NCI-H82 treated with DMSO at 0.1 percent for 48 hours (cell line): ENCODE data around the gene VAMP1.

Experiments used
- DNase-seq: peaks from one replicate; lab custom pipeline; 2025; ENCODE audit not compliant: unreplicated experiment; lab: John Stamatoyannopoulos, UW

The VAMP1 gene

DNA sequence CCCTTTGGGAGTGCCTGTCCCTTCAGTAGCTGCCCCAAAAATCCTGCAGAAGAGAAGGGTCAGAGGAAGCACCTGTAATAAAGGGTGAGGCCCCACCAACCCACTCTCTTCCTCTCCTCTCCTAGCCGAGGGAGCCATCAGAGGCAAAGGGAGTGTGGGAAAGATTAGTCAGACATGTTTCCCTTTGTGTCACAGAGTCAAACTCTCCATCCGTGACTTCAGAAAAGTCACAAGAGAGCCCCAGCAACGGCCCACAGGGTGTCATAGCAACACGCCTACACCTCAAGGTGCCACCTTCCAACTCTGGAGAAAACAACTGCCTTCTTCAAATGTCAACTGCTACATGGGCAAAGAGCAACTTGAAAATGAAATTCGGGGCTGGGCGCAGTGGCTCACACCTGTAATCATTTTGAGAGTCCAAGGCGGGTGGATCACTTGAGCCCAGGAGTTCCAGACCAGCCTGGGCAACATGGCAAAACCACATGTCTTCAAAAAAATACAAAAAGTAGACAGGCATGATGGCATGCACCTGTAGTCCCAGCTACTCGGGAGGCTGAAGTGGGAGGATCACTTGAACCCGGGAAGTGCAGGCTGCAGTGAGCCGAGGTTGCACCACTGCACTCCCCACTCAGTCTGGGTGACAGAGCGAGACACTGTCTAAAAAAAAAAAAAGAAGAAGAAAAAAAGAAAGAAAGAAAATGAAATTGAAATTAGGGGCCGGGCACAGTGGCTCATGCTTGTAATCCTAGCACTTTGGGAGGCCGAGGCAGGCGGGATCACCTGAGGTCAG lies 43.4 kb downstream of the VAMP1 start:
- DNase-seq: no peak

DNA sequence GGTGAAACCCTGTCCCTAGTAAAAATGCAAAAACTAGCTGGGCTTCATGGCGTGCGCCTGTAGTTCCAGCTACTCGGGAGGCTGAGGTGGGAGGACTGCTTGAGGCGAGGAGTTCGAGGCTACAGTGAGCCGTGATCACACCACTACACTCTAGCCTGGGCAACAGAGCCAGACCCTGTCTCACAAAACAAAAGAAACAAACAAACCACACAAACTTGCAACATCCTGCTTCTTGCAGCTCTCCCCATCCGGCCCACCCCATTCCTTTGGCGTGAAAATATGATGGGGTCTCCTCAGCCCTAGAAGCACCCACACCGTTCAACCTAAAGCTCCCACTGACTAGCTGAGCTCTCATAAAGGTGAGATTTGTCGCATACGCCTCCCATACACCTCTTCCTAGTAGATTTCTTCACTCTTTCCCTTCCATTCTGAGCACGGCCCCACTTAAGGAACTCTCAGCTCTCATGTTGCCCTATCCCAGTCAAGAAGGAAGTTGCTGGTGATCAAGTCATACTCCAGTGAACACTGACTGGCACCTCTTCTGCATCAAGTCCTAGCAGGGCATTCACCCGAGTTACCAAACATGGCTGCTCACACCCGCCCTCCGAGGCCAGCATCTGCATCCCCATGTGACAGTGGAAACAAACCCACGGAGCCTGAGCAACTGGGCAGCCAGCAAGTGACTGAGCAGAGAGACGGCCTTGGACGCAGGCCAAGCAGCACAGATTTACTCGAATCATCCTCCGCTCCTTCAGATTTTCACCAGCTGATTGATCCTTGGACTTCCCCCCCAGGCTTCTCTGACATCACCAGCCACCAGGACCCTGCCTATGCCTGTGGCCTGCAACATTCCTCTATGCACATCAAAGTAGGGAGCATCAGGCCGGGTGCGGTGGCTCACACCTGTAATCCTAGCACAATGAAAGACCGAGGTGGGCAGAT lies 44.6 kb downstream of the VAMP1 start:
- DNase-seq: no peak

DNA sequence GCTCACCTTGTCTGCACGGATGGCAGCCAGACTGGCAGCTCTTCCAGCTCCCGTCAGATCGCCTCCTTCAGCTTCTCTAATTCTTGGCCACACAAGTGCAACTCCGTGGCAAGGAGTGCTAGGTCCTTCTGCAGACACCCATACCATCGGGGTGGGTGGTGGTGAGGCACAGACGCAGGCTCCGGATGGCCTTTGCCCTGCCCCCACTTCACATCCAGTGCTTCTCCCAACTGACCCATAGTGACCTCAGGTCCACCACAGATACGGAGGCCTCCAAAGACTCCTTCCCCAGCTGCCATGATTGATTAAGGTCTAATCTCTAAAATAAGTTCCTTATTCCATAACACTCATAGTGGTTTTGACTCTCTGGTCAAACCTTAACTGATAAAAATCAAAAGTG lies 45.6 kb downstream of the VAMP1 start:
- no peak for DNase-seq

DNA sequence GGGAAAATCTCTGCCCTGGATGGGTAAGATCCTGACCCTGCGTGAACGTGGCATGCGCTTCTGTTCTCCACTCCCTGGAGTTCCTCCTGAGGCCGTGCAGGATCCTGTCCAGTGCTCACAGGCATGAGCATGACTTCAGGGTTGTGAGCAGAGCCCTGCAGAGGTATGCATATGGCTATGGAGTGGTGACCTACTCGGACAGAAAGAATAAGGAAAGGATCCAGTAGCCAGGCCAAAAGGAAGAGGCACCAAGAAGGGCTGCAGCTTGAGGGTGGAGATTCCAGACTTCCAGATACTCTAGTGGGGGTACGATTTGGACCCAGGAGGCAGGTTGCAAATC lies 46.5 kb downstream of the VAMP1 start:
- no peak for DNase-seq

DNA sequence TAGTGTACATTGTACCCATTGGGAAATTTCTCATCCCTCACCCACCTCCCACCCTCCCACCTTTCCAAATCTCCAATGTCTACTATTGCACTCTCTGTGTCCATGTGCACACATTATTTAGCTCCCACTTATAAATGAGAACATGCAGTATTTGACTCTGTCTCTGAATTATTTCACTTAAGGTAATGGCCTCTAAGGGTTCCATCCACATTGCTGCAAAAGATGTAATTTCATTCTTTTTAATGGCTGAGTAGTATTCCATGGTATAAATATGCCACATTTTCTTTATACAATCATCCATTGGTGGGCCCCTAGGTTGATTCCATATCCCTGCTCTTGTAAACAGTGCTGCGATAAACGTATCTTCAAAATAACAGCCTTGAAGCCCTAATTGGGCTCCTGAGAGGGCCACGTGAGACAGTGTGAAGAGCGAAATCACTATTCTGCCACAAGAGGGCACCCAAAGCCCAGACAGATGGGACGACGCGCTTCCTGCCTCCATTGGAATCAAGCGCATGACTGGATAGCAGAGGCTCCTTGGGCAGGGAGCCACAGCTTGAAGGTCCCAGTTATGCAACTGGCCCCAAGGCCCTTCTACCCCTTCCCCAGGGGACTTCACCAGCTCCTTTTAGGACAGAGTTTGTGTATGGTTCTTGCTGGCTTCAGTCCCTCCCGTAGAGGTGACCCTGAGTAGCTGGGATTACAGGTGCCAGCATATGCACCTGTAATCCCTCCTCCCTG lies 47.0 kb downstream of the VAMP1 start:
- DNase-seq: peak; percentile 84

DNA sequence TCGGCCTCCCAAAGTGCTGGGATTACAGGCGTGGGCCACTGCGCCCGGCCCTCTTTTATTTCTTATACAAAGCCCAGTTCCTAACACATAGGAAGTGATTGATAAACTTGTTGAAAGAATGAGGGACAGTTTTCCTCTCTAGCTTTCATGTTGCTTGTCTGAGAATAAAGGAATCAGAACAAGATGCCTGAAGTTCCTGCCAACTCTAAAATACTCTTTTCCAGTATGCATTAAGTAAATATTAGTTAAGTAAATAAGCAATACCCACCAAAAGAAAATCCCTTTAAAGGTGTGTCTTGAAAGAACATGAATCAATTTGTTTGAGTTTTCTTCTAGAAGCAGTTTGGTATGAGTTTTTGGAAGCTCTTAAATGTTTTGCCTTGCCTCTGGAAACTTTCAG lies 50.1 kb downstream of the VAMP1 start:
- no peak for DNase-seq

DNA sequence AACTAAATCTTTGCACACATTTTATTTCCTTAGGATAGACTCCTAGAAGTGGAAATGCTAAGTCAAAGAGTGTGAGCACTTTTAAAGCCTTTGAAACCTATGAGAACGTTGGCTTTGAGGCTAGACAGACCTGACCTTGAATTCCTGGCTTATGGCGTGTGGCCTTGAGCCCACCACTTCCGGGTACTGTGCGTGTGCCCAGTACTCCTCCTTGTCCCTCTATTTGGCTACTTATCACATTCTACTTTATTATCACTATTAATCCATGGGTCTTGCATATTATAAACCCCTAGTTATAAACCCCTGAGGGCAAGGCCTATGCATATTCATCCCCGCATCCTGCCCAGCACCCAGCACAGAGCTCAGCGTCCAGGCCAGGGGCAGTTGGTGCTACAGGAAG lies 51.7 kb downstream of the VAMP1 start:
- no peak for DNase-seq

DNA sequence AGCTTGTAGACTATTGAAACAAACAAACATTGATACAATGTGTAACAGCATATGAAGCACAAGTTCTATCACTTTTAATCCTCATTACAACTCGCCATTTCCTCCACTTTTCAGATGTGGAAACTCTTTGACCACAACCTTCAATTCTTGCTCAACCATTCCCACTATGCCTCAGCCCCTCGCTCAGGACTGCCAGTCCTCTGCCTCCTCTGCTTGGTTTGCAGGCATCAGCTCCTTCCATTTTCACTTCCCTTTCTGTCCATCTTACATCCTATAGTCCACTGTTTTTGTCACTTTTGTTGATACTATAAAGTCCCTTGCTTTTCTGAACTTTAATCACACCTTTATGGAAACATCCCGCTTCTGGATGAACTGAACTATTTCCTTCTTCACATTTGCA lies 53.9 kb downstream of the VAMP1 start:
- DNase-seq: no peak
